BJ (cell line): ENCODE measurements around the gene SHROOM1. TPM values are rescaled to one million over a fixed set of nuclear protein-coding genes. Genes with fewer than 3 reads are reported as not detected.
A peak's percentile ranks its signal among the peaks of the same experiment; 100 is the strongest.

Experiments used
- CTCF ChIA-PET: fragments of 350-600 bp; formaldehyde crosslinking; extraction: SDS; loops from one replicate; lab custom pipeline; 2021; ENCODE audit warnings: antibody characterized with exemption, inconsistent platforms; lab: Yijun Ruan, JAX
- POLR2A ChIA-PET: fragments of 300-600 bp; sonication (Branson Sonifier 250); formaldehyde crosslinking; extraction: SDS; loops from one replicate; lab custom pipeline; 2021; ENCODE audit warnings: antibody characterized with exemption; lab: Charles Lee
- DNase-seq: peaks from one replicate; pipeline ENCODE4 v3.0.0-alpha.2; 2011; ENCODE audit warnings: low read depth
- H3K27me3 ChIP-seq: 2 replicates; pipeline ENCODE4 v1.6.0; 2011; ENCODE audit warnings: low read length; ENCODE audit not compliant: control insufficient read depth, insufficient read depth
- H3K36me3 ChIP-seq: 2 replicates; pipeline ENCODE4 v1.5.1; 2011; ENCODE audit warnings: low read length; ENCODE audit not compliant: control insufficient read depth, insufficient read depth
- H3K4me3 ChIP-seq: 2 replicates; pipeline ENCODE4 v1.5.1; 2011; ENCODE audit warnings: low read depth, mild to moderate bottlenecking, control low read depth, low read length
- CTCF ChIP-seq: IDR thresholded peaks from 2 replicates; pipeline ENCODE4 v1.5.1; 2011; ENCODE audit warnings: low read depth, mild to moderate bottlenecking, control low read depth, inconsistent platforms, low read length, moderate library complexity; ENCODE audit not compliant: insufficient read depth
- polyA plus RNA-seq: library from polyadenylated mRNA; depleted of rRNA; stranded (reverse); fragments of >200 nt; gene quantifications from 2 replicates; pipeline ENCODE4 v1.2.3, GENCODE V29; 2011

SHROOM1 gene
- polyA plus RNA-seq, 1 experiment, result 8.5 TPM

DNA sequence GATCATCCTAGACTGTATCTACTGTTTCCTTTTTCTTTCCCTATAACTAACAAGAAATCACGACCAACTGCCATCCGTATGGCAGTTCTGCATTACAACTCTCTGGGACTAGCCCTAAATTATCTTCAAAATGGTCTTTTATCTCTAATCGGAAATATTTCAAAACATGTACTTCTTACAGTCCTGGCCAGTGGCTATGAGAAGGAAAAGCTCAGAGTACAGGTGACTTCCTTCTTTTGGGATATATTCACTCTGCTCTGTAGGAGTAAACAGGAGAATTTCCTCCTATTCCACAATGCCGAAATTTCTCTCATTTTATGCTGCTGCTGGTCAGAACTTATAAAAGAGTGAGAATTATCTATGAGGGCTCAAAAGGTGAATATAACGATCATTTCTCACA lies 51.6 kb downstream of the SHROOM1 start:
- H3K27me3 ChIP-seq, result no peaks in the 10 kb centered on the region
- no peak for TF ChIP-seq CTCF
- H3K4me3 ChIP-seq, result no peak overlapping the region
- POLR2A ChIA-PET, result no interaction called here
- CTCF ChIA-PET, result interaction anchor here (0.7 to 1.0 kb wide), 2 partner anchors 11 to 22 kb away, joined by 3 read pairs; no protein-coding TSS in a partner anchor
- no peak for DNase-seq
- no peaks in the 10 kb centered on the region for H3K36me3 ChIP-seq

- no peak for DNase-seq
- Histone ChIP-seq H3K4me3 (peak overlapping the region; percentile 74; the same call in 1 of the 2 replicates), H3K27me3 (no peaks in the 10 kb centered on the region), H3K36me3 (no peaks in the 10 kb centered on the region)
- POLR2A ChIA-PET, result no interaction called here
- CTCF ChIA-PET, result interaction anchor here (0.6 to 1.0 kb wide), 4 partner anchors 21 to 117 kb away, joined by 3 to 4 read pairs (median 4); no protein-coding TSS in a partner anchor
- TF ChIP-seq CTCF, result no peak
These were observed 52.3 kb downstream of the SHROOM1 start for GRCh38 chr5:132778129-132778528.

GRCh38 chr5:132777209-132778069 lies 53.0 kb downstream of the SHROOM1 start, which contains the start of gene SEPTIN8:
TSS of gene SEPTIN8 (minus strand) at chr5:132777239. CDS start at chr5:132777137, 102 bp downstream.
- Histone ChIP-seq H3K36me3 (no peaks in the 10 kb centered on the region), H3K27me3 (no peaks in the 10 kb centered on the region), H3K4me3 (peak within 1 kb of the TSS; percentile 74)
- no peak for TF ChIP-seq CTCF
- CTCF ChIA-PET, result interaction anchor here (0.6 to 2.0 kb wide), 4 partner anchors 23 to 116 kb away, joined by 3 to 5 read pairs (median 4); no protein-coding TSS in a partner anchor
- POLR2A ChIA-PET, result no interaction called here
- no peak for DNase-seq

DNA sequence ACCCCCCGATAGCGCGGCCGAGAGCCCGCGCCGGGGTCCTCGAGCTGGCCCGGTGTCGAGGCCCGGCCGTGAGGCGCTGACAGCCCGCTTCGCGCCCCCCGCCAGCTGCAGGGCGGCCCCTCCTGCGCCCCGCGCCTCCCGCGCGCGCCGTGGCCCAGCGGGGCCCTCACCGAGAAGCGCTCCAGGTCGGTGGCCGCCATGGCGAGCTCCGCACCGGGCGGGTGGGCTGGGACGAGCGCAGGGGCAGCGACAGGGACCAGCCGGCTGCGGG lies 53.6 kb downstream of the SHROOM1 start:
- DNase-seq, result no peak
- peak overlapping the region; percentile 74 for H3K4me3 ChIP-seq
- no peaks in the 10 kb centered on the region for H3K27me3 ChIP-seq
- TF ChIP-seq CTCF, result no peak
- H3K36me3 ChIP-seq, result no peaks in the 10 kb centered on the region
- POLR2A ChIA-PET, result interaction anchor here (1.0 kb wide), 1 partner anchor 10 kb away, joined by 5 read pairs; no protein-coding TSS in a partner anchor
- CTCF ChIA-PET, result interaction anchor here (1.7 to 2.0 kb wide), 2 partner anchors 22 to 43 kb away, joined by 5 to 6 read pairs; no protein-coding TSS in a partner anchor

DNA sequence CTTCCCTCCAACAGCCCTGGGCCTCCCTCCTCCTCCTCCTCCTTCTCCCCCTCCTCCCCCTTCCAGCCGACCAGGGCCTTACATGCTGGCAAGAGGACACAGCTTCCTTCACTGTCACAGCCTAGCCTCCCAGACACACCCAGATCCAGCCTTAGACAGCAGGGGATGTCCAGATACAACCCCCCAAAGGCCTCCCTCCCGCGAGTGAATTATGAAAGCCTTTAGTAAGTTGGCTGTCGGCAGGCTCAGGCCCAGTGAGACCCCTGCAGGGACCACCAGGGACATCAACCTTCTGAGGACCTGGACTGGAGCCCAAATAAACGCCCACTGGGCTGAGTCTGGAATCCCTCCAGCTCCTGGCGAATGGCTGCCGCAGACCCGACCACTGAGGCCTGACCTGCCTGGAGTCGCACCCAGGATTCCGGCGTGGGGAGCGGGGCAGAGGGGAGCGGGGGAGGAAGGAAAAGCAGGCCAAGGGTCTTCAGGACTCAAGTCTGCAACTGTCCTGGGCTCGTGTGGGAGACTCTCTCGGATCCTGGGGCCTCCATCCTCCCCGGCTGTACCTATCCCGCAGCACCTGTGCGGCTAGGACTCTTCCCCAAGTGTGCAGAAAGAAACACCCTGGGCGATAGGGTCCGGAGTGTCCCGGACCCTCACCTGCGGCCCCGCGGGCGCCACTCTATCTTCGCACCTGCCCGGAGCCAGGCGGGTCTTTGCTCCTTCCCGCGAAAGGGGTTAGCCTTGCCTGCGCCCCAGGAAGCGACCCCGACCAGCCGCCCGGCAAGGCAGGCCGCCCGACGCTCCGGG lies 54.1 kb downstream of the SHROOM1 start:
- CTCF ChIA-PET, result interaction anchor here (0.6 to 2.0 kb wide), 4 partner anchors 13 to 554 kb away, joined by 3 to 6 read pairs (median 4); no protein-coding TSS in a partner anchor
- POLR2A ChIA-PET, result interaction anchor here (1.0 kb wide), 1 partner anchor 9 kb away, joined by 5 read pairs; no protein-coding TSS in a partner anchor
- TF ChIP-seq CTCF, result peak; percentile 8; the same call in 1 of the 2 replicates
- peak overlapping the region; percentile 74 for H3K4me3 ChIP-seq
- DNase-seq, result no peak
- no peaks in the 10 kb centered on the region for H3K27me3 ChIP-seq
- no peaks in the 10 kb centered on the region for H3K36me3 ChIP-seq
